SK-N-SH treated with all-trans-retinoic acid at 6 μM for 48 hours (cell line): ENCODE data around the gene HK3.
A peak's percentile ranks its signal among the peaks of the same experiment; 100 is the strongest.

Experiments used
- ATAC-seq: fragments of 200-7000 bp; cut with Tn5 transposase; 3 replicates; pipeline ENCODE4 v1.9.1; 2020; ENCODE audit warnings: mild to moderate bottlenecking, moderate library complexity
- ARNTL ChIP-seq: fragments of 450-650 bp; formaldehyde crosslinking; IDR thresholded peaks from 2 replicates; pipeline ENCODE4 v1.5.0; 2020; ENCODE audit warnings: low read depth, mild to moderate bottlenecking, moderate library complexity, borderline replicate concordance
- CSDC2 ChIP-seq: fragments of 250-450 bp; sonication (Bioruptor Pico); IDR thresholded peaks from 2 replicates; pipeline ENCODE4 v1.5.0; 2020; ENCODE audit warnings: mild to moderate bottlenecking, moderate library complexity
- CSRNP3 ChIP-seq: fragments of 250-450 bp; sonication (Bioruptor Pico); IDR thresholded peaks from 2 replicates; pipeline ENCODE4 v1.5.1; 2021; ENCODE audit warnings: mild to moderate bottlenecking, moderate library complexity
- GLIS3 ChIP-seq: fragments of 250-450 bp; sonication (Bioruptor Pico); IDR thresholded peaks from 2 replicates; pipeline ENCODE4 v1.5.0; 2020; ENCODE audit warnings: mild to moderate bottlenecking, moderate library complexity
- ISL1 ChIP-seq: fragments of 250-450 bp; sonication (Bioruptor Pico); IDR thresholded peaks from 2 replicates; pipeline ENCODE4 v2.1.2; 2022; ENCODE audit warnings: mild to moderate bottlenecking, moderate library complexity
- OSR1 ChIP-seq: fragments of 250-450 bp; sonication (Bioruptor Pico); IDR thresholded peaks from 2 replicates; pipeline ENCODE4 v1.8.0; 2022; ENCODE audit warnings: moderate library complexity, mild to moderate bottlenecking, inconsistent platforms
- PATZ1 ChIP-seq: fragments of 250-450 bp; sonication (Bioruptor Pico); IDR thresholded peaks from 2 replicates; pipeline ENCODE4 v1.8.0; 2020; ENCODE audit warnings: mild to moderate bottlenecking, moderate library complexity, borderline replicate concordance
- PPARA ChIP-seq: fragments of 250-450 bp; sonication (Bioruptor Pico); IDR thresholded peaks from 2 replicates; pipeline ENCODE4 v1.5.0; 2020; ENCODE audit warnings: mild to moderate bottlenecking, borderline replicate concordance
- RARB ChIP-seq: fragments of 250-450 bp; sonication (Bioruptor Pico); IDR thresholded peaks from 2 replicates; pipeline ENCODE4 v1.8.0; 2021; ENCODE audit warnings: mild to moderate bottlenecking, moderate library complexity
- SNAI2 ChIP-seq: fragments of 250-450 bp; sonication (Bioruptor Pico); IDR thresholded peaks from 2 replicates; pipeline ENCODE4 v1.5.0; 2020; ENCODE audit warnings: mild to moderate bottlenecking, moderate library complexity
- TCF4 ChIP-seq: fragments of 250-450 bp; sonication (Bioruptor Pico); IDR thresholded peaks from 2 replicates; pipeline ENCODE4 v1.8.0; 2021; ENCODE audit warnings: mild to moderate bottlenecking, moderate library complexity, borderline replicate concordance
- TOX ChIP-seq: fragments of 250-450 bp; sonication (Bioruptor Pico); IDR thresholded peaks from 2 replicates; pipeline ENCODE4 v1.8.0; 2021; ENCODE audit warnings: mild to moderate bottlenecking, moderate library complexity, borderline replicate concordance
- TSHZ2 ChIP-seq: fragments of 250-450 bp; sonication (Bioruptor Pico); IDR thresholded peaks from 2 replicates; pipeline ENCODE4 v1.5.0; 2020; ENCODE audit warnings: mild to moderate bottlenecking, moderate library complexity
- ZC3H10 ChIP-seq: fragments of 250-450 bp; sonication (Bioruptor Pico); IDR thresholded peaks from 2 replicates; pipeline ENCODE4 v1.5.1; 2021; ENCODE audit warnings: mild to moderate bottlenecking, moderate library complexity
- ZFP3 ChIP-seq: fragments of 250-450 bp; sonication (Bioruptor Pico); IDR thresholded peaks from 2 replicates; pipeline ENCODE4 v1.5.0; 2020; ENCODE audit warnings: mild to moderate bottlenecking, moderate library complexity
- ZNF565 ChIP-seq: fragments of 450-650 bp; formaldehyde crosslinking; conservative IDR thresholded peaks from 2 replicates; pipeline ENCODE4 v1.5.0; 2020; ENCODE audit warnings: low read depth, mild to moderate bottlenecking, moderate library complexity
- ZNF70 ChIP-seq: fragments of 450-650 bp; formaldehyde crosslinking; IDR thresholded peaks from 2 replicates; pipeline ENCODE4 v1.5.0; 2020; ENCODE audit warnings: mild to moderate bottlenecking, moderate library complexity
- ZNF8 ChIP-seq: fragments of 450-650 bp; formaldehyde crosslinking; IDR thresholded peaks from 2 replicates; pipeline ENCODE4 v1.5.0; 2020; ENCODE audit warnings: mild to moderate bottlenecking, moderate library complexity

The HK3 gene

GRCh38 chr5:176906126-176906525 lies 7.0 kb upstream of the HK3 start:
- ATAC-seq = no peak
- TF ChIP-seq ARNTL (no peak), ZNF565 (CRISPR knock-in tag) (no peak), ISL1 (CRISPR knock-in tag) (no peak), TSHZ2 (CRISPR knock-in tag) (no peak), ZFP3 (CRISPR knock-in tag) (no peak), SNAI2 (CRISPR knock-in tag) (no peak), GLIS3 (CRISPR knock-in tag) (no peak), RARB (no peak), CSDC2 (no peak), PATZ1 (CRISPR knock-in tag) (no peak), CSRNP3 (CRISPR knock-in tag) (no peak), ZNF8 (CRISPR knock-in tag) (no peak), OSR1 (CRISPR knock-in tag) (no peak), PPARA (no peak), ZC3H10 (no peak), TOX (CRISPR knock-in tag) (no peak)
- TF ChIP-seq, all 23 proteins: peak for 0

GRCh38 chr5:176904276-176904675 lies 5.1 kb upstream of the HK3 start:
- TF ChIP-seq PPARA (no peak), OSR1 (CRISPR knock-in tag) (no peak), ZFP3 (CRISPR knock-in tag) (no peak), TSHZ2 (CRISPR knock-in tag) (no peak), RARB (no peak), ARNTL (no peak), TCF4 (CRISPR knock-in tag) (no peak), CSRNP3 (CRISPR knock-in tag) (no peak)
- peak; percentile 29; the same call in 2 of the 3 replicates for ATAC-seq

GRCh38 chr5:176902911-176903664 lies 3.9 kb upstream of the HK3 start:
- ATAC-seq = no peak
- TF ChIP-seq TCF4 (CRISPR knock-in tag) = no peak
- TF ChIP-seq ZFP3 (CRISPR knock-in tag) = no peak
- no peak for TF ChIP-seq ZNF8 (CRISPR knock-in tag)
- TF ChIP-seq ARNTL = no peak
- TF ChIP-seq PATZ1 (CRISPR knock-in tag) = no peak
- no peak for TF ChIP-seq ZNF565 (CRISPR knock-in tag)
- no peak for TF ChIP-seq SNAI2 (CRISPR knock-in tag)
- TF ChIP-seq TSHZ2 (CRISPR knock-in tag) = no peak
- no peak for TF ChIP-seq CSRNP3 (CRISPR knock-in tag)
- TF ChIP-seq CSDC2 = no peak
- no peak for TF ChIP-seq ZNF70 (CRISPR knock-in tag)
